Measurements from ENCODE around the gene RNF115. TPM values are rescaled to one million over a fixed set of nuclear protein-coding genes. Genes with fewer than 3 reads are reported as not detected.
A peak's percentile ranks its signal among the peaks of the same experiment; 100 is the strongest.

The RNF115 gene
- 5.9 TPM for polyA plus RNA-seq (2012; ENCODE audit: insufficient read depth, insufficient read length, low read depth)

- H3K9me3 ChIP-seq, result no peaks in the 10 kb centered on the region
- DNase-seq, result peak; percentile 95
- H3K4me1 ChIP-seq, result no peaks in the 10 kb centered on the region; the same call in 1 of the 2 replicates
Observed at GRCh38 chr1:145823565-145824498, at the start of gene RNF115, which contains the start of gene POLR3C. TSS of gene RNF115 (minus strand) at chr1:145824095. CDS start at chr1:145823873, 222 bp downstream. TSS of gene POLR3C (plus strand) at chr1:145824200. CDS start at chr1:145825777, 1,577 bp downstream.

DNA sequence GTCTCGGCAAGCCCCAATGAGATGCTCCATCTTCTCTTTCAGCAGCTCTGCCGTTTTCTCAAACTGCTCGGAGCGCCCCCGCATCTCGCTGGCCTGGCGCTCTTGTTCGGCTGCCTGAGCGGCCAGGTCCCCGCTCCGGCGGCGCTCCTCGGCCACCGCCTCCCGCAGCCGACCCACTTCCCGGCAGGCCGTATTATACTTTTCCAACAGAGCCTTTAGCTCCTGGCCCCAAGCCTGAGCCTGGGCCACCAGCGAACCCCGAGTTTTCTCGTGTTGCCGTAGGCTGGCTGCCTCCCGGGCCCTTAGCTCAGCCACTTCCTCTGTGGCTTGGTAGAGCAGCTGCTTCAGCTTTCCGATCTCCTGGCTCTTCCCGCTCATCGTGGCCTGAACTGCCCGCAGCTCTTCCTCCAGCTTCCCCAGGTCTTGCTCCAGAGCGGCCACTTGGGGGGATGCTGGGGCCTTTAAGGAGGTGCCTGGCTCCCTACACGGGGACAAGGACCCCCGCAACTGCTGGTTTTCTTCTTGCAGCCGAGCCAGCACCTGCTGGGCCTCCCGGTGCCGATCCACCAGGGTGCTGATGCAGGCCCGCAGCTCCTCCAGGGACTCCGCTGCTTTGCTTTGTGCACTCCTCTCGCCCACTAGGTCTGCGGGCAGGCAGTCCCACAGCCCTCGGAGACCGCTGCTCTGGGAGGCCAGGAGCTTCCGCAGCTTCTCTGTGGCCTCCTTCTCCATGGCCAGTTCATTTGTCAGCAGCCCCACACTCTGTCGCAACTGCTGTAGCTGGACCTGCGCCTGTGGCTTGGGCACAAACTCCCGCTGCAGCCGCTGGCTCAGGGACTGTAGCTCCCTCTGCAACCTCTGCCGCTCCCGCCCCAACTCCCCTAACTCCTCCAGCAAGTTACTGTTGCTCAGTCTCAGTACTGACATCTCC lies 48.4 kb upstream of the RNF115 start:
- no peaks in the 10 kb centered on the region for H3K4me1 ChIP-seq
- no peaks in the 10 kb centered on the region for H3K9me3 ChIP-seq
- no peaks in the 10 kb centered on the region for H3K36me3 ChIP-seq
- DNase-seq, result no peak
- H3K27me3 ChIP-seq, result peaks cover 15% of the 10 kb centered on the region
- TF ChIP-seq CTCF (IDR thresholded peaks at IDR 0.05; ENCODE audit: low read depth, low read length), result no peak
- no peak overlapping the region for H3K4me3 ChIP-seq (ENCODE audit: low read depth, low read length)

More at GRCh38 chr1:145823565-145824498, at the start of gene RNF115, which contains the start of gene POLR3C:
- no peak for TF ChIP-seq CTCF (IDR thresholded peaks at IDR 0.05; ENCODE audit: low read depth, low read length)
- no peaks in the 10 kb centered on the region for H3K27me3 ChIP-seq
- H3K4me3 ChIP-seq (ENCODE audit: low read depth, low read length), result peak within 1 kb of the TSS; percentile 99
- H3K36me3 ChIP-seq, result peaks cover 33% of the 10 kb centered on the region

DNA sequence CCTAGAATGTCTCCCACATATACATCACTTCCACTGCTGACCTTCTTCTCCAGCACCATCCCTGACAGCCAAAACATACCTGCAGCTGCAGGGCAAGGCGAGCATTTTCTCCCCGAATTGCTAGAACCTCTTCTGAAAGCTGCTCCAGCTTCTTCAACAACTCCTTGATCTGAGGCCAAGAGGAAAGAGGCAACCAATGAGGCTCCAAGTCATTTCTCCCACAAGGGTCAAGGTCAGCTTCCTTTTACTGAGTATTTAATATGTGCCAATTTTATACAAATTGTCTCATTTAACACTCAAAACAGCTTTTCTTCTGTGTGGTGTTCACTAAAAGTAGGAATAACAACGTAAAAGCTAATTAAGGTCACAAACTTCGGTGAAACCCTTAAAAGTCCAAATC lies 44.3 kb upstream of the RNF115 start:
- peaks cover 27% of the 10 kb centered on the region for H3K27me3 ChIP-seq
- DNase-seq, result no peak
- H3K36me3 ChIP-seq, result no peaks in the 10 kb centered on the region
- no peak overlapping the region for H3K4me3 ChIP-seq (ENCODE audit: low read depth, low read length)
- TF ChIP-seq CTCF (IDR thresholded peaks at IDR 0.05; ENCODE audit: low read depth, low read length), result no peak
- no peaks in the 10 kb centered on the region for H3K4me1 ChIP-seq
- no peaks in the 10 kb centered on the region for H3K9me3 ChIP-seq

DNA sequence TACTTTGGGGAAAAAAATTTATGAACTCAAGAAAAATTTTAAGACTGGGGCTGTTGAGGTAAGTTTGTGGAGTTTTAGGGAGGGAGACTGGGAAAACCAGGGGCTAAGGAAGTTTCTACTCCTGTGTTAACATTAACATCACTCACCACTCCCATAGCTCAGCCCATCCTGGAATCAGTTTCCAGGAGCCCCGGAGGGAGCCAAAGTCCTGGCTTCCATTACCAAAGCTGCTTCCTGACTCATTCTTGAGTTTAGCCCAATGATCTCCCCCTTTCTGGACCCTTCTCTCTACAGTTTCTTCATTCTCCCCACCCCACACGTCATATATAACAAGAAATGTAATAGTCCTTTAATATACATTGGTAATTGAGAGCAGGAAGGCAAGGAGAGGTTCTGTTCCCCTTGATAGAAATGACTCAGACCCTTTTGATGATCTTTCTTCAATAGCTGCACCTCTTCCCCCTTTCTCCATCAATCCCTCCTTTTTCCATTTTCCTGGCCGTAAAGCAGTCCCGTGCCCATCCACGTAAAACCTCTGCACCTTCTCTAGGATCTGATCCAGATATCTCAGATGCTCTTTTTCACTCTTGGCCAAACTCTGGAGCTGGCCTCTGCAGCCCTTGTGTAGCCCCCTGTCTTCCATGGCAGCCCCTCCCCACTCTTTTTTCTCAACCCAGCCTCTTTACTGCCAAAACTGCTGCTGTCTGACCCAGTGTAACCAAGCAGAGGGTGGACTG lies 39.6 kb upstream of the RNF115 start:
- H3K4me3 ChIP-seq (ENCODE audit: low read depth, low read length), result no peak overlapping the region
- DNase-seq, result no peak
- H3K4me1 ChIP-seq, result no peaks in the 10 kb centered on the region
- H3K27me3 ChIP-seq, result peaks cover 21% of the 10 kb centered on the region
- no peak for TF ChIP-seq CTCF (IDR thresholded peaks at IDR 0.05; ENCODE audit: low read depth, low read length)
- H3K36me3 ChIP-seq, result no peaks in the 10 kb centered on the region
- H3K9me3 ChIP-seq, result no peaks in the 10 kb centered on the region

GRCh38 chr1:145859491-145860023 lies 35.7 kb upstream of the RNF115 start:
- H3K4me1 ChIP-seq, result no peaks in the 10 kb centered on the region
- H3K9me3 ChIP-seq, result no peaks in the 10 kb centered on the region
- TF ChIP-seq CTCF (IDR thresholded peaks at IDR 0.05; ENCODE audit: low read depth, low read length), result no peak
- H3K4me3 ChIP-seq (ENCODE audit: low read depth, low read length), result peak overlapping the region; percentile 99
- no peaks in the 10 kb centered on the region; the same call in 1 of the 2 replicates for H3K36me3 ChIP-seq
- H3K27me3 ChIP-seq, result no peaks in the 10 kb centered on the region
- DNase-seq, result peak; percentile 94

Measured in BE2C (cell line).